K562 (cell line): Measurements from ENCODE around the gene CCDC85B. TPM values are rescaled to one million over a fixed set of nuclear protein-coding genes. Genes with fewer than 3 reads are reported as not detected.
A peak's percentile ranks its signal among the peaks of the same experiment; 100 is the strongest.

Source experiments
- ARHGAP35 ChIP-seq: fragments of 450-650 bp; IDR thresholded peaks from 2 replicates; pipeline ENCODE4 v1.6.1; 2018; ENCODE audit not compliant: partially characterized antibody
- ARID2 ChIP-seq: fragments of 450-650 bp; IDR thresholded peaks from 2 replicates; pipeline ENCODE4 v1.6.1; 2017; ENCODE audit warnings: antibody characterized with exemption, mild to moderate bottlenecking
- CBX3 ChIP-seq, 2 experiments: IDR thresholded peaks; 1 replicate in 1 of 2; 2 replicates in 1 of 2; pipeline ENCODE4 v1.6.1; 2012; ENCODE audit warnings: inconsistent platforms in 2 of 2, low read length in 2 of 2, borderline replicate concordance in 1 of 2, control low read depth in 1 of 2
- CHCHD3 ChIP-seq: fragments of 250-450 bp; sonication (Bioruptor Pico); IDR thresholded peaks from 2 replicates; pipeline ENCODE4 v2.1.2; 2022; ENCODE audit warnings: mild to moderate bottlenecking
- CREM ChIP-seq: IDR thresholded peaks from 2 replicates; pipeline ENCODE4 v1.6.1; 2014; ENCODE audit warnings: antibody characterized with exemption, low read depth
- HMGN3 ChIP-seq: IDR thresholded peaks from 2 replicates; pipeline ENCODE4 v1.6.1; 2011; ENCODE audit warnings: borderline replicate concordance, low read depth, mild to moderate bottlenecking, mixed read lengths, low read length; ENCODE audit not compliant: insufficient read length; ENCODE audit errors: extremely low read depth
- JUNB ChIP-seq: fragments of 450-650 bp; formaldehyde crosslinking; conservative IDR thresholded peaks from 2 replicates; pipeline ENCODE4 v1.4.0; 2020; ENCODE audit warnings: mild to moderate bottlenecking
- KAT7 ChIP-seq: sonication (generic); formaldehyde crosslinking; IDR thresholded peaks from 2 replicates; pipeline ENCODE4 v1.8.0; 2022; ENCODE audit warnings: missing genetic modification reagents, mild to moderate bottlenecking, borderline replicate concordance
- KDM2B ChIP-seq: fragments of 250-450 bp; sonication (Bioruptor Pico); IDR thresholded peaks from 2 replicates; pipeline ENCODE4 v1.8.0; 2021; ENCODE audit warnings: mild to moderate bottlenecking, moderate library complexity
- NFATC3 ChIP-seq: fragments of 450-650 bp; IDR thresholded peaks from 2 replicates; pipeline ENCODE4 v1.6.1; 2017; ENCODE audit warnings: mild to moderate bottlenecking
- POLR2AphosphoS5 ChIP-seq: IDR thresholded peaks from 2 replicates; pipeline ENCODE4 v1.6.1; 2011; ENCODE audit warnings: mild to moderate bottlenecking, low read depth, low read length, moderate library complexity; ENCODE audit not compliant: control insufficient read depth, insufficient read depth
- RHOXF2B ChIP-seq: fragments of 250-450 bp; sonication (Bioruptor Pico); conservative IDR thresholded peaks from 2 replicates; pipeline ENCODE4 v1.5.1; 2021
- SOX6 ChIP-seq: fragments of 450-650 bp; IDR thresholded peaks from 2 replicates; pipeline ENCODE4 v1.6.1; 2014; ENCODE audit warnings: mild to moderate bottlenecking
- TOE1 ChIP-seq, 2 experiments: fragments of 450-650 bp in 1 of 2; sonication (generic) in 1 of 2; formaldehyde crosslinking in 1 of 2; IDR thresholded peaks; 2 replicates each; pipeline versions ENCODE4 v1.7.1 to v1.8.0; 2016 to 2022; ENCODE audit warnings: borderline replicate concordance in 2 of 2, mild to moderate bottlenecking in 2 of 2, antibody characterized with exemption in 1 of 2, inconsistent platforms in 1 of 2, low read depth in 1 of 2, missing genetic modification reagents in 1 of 2, moderate library complexity in 1 of 2
- U2AF1 ChIP-seq: fragments of 200-400 bp; formaldehyde crosslinking; optimal IDR thresholded peaks from 2 replicates; pipeline ENCODE3; 2017; ENCODE audit warnings: mild to moderate bottlenecking, low read depth, low read length, moderate library complexity
- ZNF583 ChIP-seq: fragments of 250-450 bp; sonication (Bioruptor Pico); IDR thresholded peaks from 2 replicates; pipeline ENCODE4 v1.4.0; 2020
- ZNF586 ChIP-seq: fragments of 450-650 bp; formaldehyde crosslinking; conservative IDR thresholded peaks from 2 replicates; pipeline ENCODE4 v1.4.0; 2020; ENCODE audit warnings: mild to moderate bottlenecking, moderate library complexity
- polyA plus RNA-seq, 8 experiments: library from polyadenylated mRNA; depleted of rRNA in 4 of 8; stranded (reverse) in 5 of 8; unstranded in 3 of 8; fragments of >200 nt; fragmentation: Nextera tagmentation in 2 of 8; fragmentation: Illumina TruSeq in 1 of 8; extraction: Ambion mirVana in 2 of 8; extraction: Trizol in 1 of 8; gene quantifications; 2 replicates each; pipeline versions ENCODE4 v1.2.1 to v1.2.3, GENCODE V29; 2011 to 2014; ENCODE audit warnings: inconsistent platforms in 1 of 8, missing spikeins in 1 of 8
- total RNA-seq, 7 experiments: library from RNA; depleted of rRNA in 6 of 7; stranded (reverse); fragments of >200 nt in 6 of 7; fragmentation: Illumina TruSeq in 2 of 7; extraction: Trizol in 2 of 7; gene quantifications; 2 replicates each; pipeline versions ENCODE4 v1.2.1 to v1.2.3, GENCODE V29; 2011 to 2021; ENCODE audit warnings: low replicate concordance in 1 of 7
- TF ChIP-seq, protein P1 (sequence below): sonication (generic); formaldehyde crosslinking; IDR thresholded peaks from 2 replicates; pipeline ENCODE4 v1.8.0; 2023; ENCODE audit warnings: mild to moderate bottlenecking, missing genetic modification reagents
- TF ChIP-seq, protein P2 (sequence below): sonication (generic); formaldehyde crosslinking; IDR thresholded peaks from 2 replicates; pipeline ENCODE4 v1.8.0; 2022; ENCODE audit warnings: missing genetic modification reagents, mild to moderate bottlenecking, moderate library complexity, borderline replicate concordance
- TF ChIP-seq, protein P3 (sequence below), 2 experiments: fragments of 450-650 bp in 1 of 2; sonication (generic) in 1 of 2; formaldehyde crosslinking; conservative IDR thresholded peaks; 2 replicates each; pipeline versions ENCODE4 v1.4.0 to v1.8.1; 2020 to 2022; ENCODE audit warnings: mild to moderate bottlenecking in 1 of 2, missing genetic modification reagents in 1 of 2
- TF ChIP-seq, protein P4 (sequence below): fragments of 450-650 bp; formaldehyde crosslinking; conservative IDR thresholded peaks from 2 replicates; pipeline ENCODE4 v1.4.0; 2022; ENCODE audit warnings: mild to moderate bottlenecking, missing genetic modification characterization

CCDC85B gene
- total and polyA plus RNA-seq, 9 of the 15 experiments (the other 6 are each of a cell fraction or from before 2014, with no cell fraction given), result 0.14 to 138 (median 6.2) TPM

DNA sequence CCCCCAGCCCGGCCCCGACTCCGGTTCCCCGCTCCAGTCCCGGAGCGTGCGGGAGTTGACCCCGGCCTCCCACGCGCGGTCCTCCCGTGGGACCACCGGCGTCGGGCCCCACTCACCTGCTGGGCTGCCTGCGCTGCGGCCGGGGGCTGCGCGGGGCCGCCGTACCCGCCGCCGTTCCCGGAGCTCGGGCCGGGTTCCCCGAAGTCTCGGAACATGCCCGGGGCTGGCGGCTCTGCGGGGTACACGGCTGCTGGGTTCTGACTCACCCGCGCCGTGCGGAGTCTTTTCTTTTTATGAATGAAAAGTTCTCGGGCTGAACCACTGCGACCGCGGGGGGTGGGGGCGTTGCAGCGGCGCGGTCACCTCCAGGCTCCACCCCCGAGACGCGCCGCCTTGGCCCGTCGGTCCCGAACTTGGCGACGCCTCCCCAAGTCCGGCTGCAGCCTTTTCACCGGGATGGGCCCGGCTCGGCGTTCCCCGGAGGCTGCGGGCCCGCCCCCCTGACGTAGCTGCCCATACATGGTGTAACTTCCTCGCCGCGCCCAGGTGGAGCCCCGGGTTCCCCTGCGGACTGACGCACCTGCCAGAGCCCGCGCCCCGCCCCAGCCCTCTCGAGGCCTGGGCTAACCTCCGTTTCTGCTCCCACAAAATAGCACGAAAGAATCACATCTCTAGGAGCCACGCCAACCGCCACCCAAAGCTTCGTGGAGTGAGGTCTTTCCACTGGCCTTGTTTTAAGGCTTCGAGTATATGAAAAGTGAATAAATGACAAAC lies 9.8 kb downstream of the CCDC85B start, which contains the start of gene FOSL1 (continued):
- no peak for TF ChIP-seq KDM2B
- TF ChIP-seq SOX6, result peak; percentile 51; the same call in 1 of the 2 replicates
- peak; percentile 82; the same call in 1 of the 2 replicates for TF ChIP-seq KAT7 (CRISPR knock-in tag)
- no peak; the same call in 1 of the 2 replicates for TF ChIP-seq CHCHD3 (CRISPR knock-in tag)
- TF ChIP-seq, protein P1, sequence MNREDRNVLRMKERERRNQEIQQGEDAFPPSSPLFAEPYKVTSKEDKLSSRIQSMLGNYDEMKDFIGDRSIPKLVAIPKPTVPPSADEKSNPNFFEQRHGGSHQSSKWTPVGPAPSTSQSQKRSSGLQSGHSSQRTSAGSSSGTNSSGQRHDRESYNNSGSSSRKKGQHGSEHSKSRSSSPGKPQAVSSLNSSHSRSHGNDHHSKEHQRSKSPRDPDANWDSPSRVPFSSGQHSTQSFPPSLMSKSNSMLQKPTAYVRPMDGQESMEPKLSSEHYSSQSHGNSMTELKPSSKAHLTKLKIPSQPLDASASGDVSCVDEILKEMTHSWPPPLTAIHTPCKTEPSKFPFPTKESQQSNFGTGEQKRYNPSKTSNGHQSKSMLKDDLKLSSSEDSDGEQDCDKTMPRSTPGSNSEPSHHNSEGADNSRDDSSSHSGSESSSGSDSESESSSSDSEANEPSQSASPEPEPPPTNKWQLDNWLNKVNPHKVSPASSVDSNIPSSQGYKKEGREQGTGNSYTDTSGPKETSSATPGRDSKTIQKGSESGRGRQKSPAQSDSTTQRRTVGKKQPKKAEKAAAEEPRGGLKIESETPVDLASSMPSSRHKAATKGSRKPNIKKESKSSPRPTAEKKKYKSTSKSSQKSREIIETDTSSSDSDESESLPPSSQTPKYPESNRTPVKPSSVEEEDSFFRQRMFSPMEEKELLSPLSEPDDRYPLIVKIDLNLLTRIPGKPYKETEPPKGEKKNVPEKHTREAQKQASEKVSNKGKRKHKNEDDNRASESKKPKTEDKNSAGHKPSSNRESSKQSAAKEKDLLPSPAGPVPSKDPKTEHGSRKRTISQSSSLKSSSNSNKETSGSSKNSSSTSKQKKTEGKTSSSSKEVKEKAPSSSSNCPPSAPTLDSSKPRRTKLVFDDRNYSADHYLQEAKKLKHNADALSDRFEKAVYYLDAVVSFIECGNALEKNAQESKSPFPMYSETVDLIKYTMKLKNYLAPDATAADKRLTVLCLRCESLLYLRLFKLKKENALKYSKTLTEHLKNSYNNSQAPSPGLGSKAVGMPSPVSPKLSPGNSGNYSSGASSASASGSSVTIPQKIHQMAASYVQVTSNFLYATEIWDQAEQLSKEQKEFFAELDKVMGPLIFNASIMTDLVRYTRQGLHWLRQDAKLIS, result peak; percentile 46; the same call in 1 of the 2 replicates
- TF ChIP-seq CBX3 (IDR thresholded peaks at IDR 0.05; ENCODE audit: borderline replicate concordance in 1 of 2, low read length in 2 of 2), result 0 out of 3 replicates have a peak, but pooled peaks of 1 of the 2 experiments have one; percentile 23
- no peak for TF ChIP-seq ZNF583 (CRISPR knock-in tag)
- TF ChIP-seq, protein P2, sequence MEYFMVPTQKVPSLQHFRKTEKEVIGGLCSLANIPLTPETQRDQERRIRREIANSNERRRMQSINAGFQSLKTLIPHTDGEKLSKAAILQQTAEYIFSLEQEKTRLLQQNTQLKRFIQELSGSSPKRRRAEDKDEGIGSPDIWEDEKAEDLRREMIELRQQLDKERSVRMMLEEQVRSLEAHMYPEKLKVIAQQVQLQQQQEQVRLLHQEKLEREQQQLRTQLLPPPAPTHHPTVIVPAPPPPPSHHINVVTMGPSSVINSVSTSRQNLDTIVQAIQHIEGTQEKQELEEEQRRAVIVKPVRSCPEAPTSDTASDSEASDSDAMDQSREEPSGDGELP (CRISPR knock-in tag), result peak; percentile 84
- TF ChIP-seq, protein P3, sequence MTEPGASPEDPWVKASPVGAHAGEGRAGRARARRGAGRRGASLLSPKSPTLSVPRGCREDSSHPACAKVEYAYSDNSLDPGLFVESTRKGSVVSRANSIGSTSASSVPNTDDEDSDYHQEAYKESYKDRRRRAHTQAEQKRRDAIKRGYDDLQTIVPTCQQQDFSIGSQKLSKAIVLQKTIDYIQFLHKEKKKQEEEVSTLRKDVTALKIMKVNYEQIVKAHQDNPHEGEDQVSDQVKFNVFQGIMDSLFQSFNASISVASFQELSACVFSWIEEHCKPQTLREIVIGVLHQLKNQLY (CRISPR knock-in tag; conservative IDR thresholded peaks at IDR 0.05), result no peak
- TF ChIP-seq CREM, result peak; percentile 95
- TF ChIP-seq NFATC3, result no peak
- TF ChIP-seq, protein P4, sequence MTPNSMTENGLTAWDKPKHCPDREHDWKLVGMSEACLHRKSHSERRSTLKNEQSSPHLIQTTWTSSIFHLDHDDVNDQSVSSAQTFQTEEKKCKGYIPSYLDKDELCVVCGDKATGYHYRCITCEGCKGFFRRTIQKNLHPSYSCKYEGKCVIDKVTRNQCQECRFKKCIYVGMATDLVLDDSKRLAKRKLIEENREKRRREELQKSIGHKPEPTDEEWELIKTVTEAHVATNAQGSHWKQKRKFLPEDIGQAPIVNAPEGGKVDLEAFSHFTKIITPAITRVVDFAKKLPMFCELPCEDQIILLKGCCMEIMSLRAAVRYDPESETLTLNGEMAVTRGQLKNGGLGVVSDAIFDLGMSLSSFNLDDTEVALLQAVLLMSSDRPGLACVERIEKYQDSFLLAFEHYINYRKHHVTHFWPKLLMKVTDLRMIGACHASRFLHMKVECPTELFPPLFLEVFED (CRISPR knock-in tag), result no peak
- TF ChIP-seq JUNB, result peak; percentile 65
- no peak for TF ChIP-seq RHOXF2B (CRISPR knock-in tag)
- TF ChIP-seq POLR2AphosphoS5, result peak; percentile 97
- peak; percentile 91 for TF ChIP-seq HMGN3
- TF ChIP-seq ZNF586 (CRISPR knock-in tag), result no peak
- peak; percentile 48; the same call in 1 of the 2 replicates for TF ChIP-seq TOE1 (IDR thresholded peaks at IDR 0.05; ENCODE audit: borderline replicate concordance)
- no peak for TF ChIP-seq TOE1 (CRISPR knock-in tag; IDR thresholded peaks at IDR 0.05; ENCODE audit: borderline replicate concordance, low read depth)
- TF ChIP-seq ARID2, result no peak
- peak; percentile 87 for TF ChIP-seq U2AF1
- TF ChIP-seq ARHGAP35, result no peak
